H9 (cell line): ENCODE results near the gene MISP. TPM values are rescaled to one million over a fixed set of nuclear protein-coding genes. Genes with fewer than 3 reads are reported as not detected.

Experiments used
- DNase-seq: peaks from one replicate; pipeline ENCODE4 v3.0.0-alpha.2; 2017
- H2AFZ ChIP-seq: one replicate; pipeline ENCODE4 v1.6.1; 2013; ENCODE audit warnings: mild to moderate bottlenecking, low read length, control low read depth, moderate library complexity
- H2AK5ac ChIP-seq: 2 replicates; pipeline ENCODE4 v1.6.1; 2013; ENCODE audit warnings: low read length, control low read depth, mixed read lengths; ENCODE audit not compliant: insufficient read length
- H2BK120ac ChIP-seq: one replicate; pipeline ENCODE4 v1.6.1; 2013; ENCODE audit warnings: low read depth, mild to moderate bottlenecking, low read length, control low read depth, inconsistent platforms; ENCODE audit not compliant: poor library complexity, severe bottlenecking
- H2BK12ac ChIP-seq: 2 replicates; pipeline ENCODE4 v1.6.1; 2013; ENCODE audit warnings: low read length, control low read depth, mixed read lengths, low read depth; ENCODE audit not compliant: insufficient read length
- H2BK15ac ChIP-seq: 2 replicates; pipeline ENCODE4 v1.6.1; 2013; ENCODE audit warnings: low read depth, low read length, control low read depth
- H2BK20ac ChIP-seq: one replicate; pipeline ENCODE4 v1.6.1; 2013; ENCODE audit warnings: low read depth, mild to moderate bottlenecking, low read length, control low read depth, inconsistent platforms; ENCODE audit not compliant: poor library complexity, severe bottlenecking
- H2BK5ac ChIP-seq: 2 replicates; pipeline ENCODE4 v1.6.1; 2013; ENCODE audit warnings: low read length, control low read depth, mixed read lengths; ENCODE audit not compliant: insufficient read length
- H3K14ac ChIP-seq: 2 replicates; pipeline ENCODE4 v1.6.1; 2013; ENCODE audit warnings: low read length, control low read depth; ENCODE audit not compliant: insufficient read depth
- H3K18ac ChIP-seq: 2 replicates; pipeline ENCODE4 v1.6.1; 2013; ENCODE audit warnings: low read depth, mild to moderate bottlenecking, mixed read lengths, low read length, control low read depth; ENCODE audit not compliant: insufficient read length
- H3K23ac ChIP-seq: 2 replicates; pipeline ENCODE4 v1.6.1; 2013; ENCODE audit warnings: low read length, control low read depth, mixed read lengths, low read depth; ENCODE audit not compliant: insufficient read length
- H3K23me2 ChIP-seq: 2 replicates; pipeline ENCODE4 v1.6.1; 2013; ENCODE audit warnings: low read depth, mild to moderate bottlenecking, mixed read lengths, low read length, control low read depth; ENCODE audit not compliant: insufficient read length, poor library complexity, severe bottlenecking
- H3K27ac ChIP-seq: 2 replicates; pipeline ENCODE4 v1.5.1; 2013; ENCODE audit warnings: low read length, control low read depth, mixed read lengths, low read depth; ENCODE audit not compliant: insufficient read length
- H3K27me3 ChIP-seq: 2 replicates; pipeline ENCODE4 v1.6.1; 2013; ENCODE audit warnings: low read length, control low read depth, inconsistent platforms; ENCODE audit not compliant: insufficient read depth
- H3K4ac ChIP-seq: 2 replicates; pipeline ENCODE4 v1.6.1; 2013; ENCODE audit warnings: low read depth, mild to moderate bottlenecking, control low read depth, inconsistent platforms, low read length, moderate library complexity
- H3K4me1 ChIP-seq: 2 replicates; pipeline ENCODE4 v1.6.1; 2013; ENCODE audit warnings: low read length, control low read depth, inconsistent platforms; ENCODE audit not compliant: insufficient read depth
- H3K4me2 ChIP-seq: 2 replicates; pipeline ENCODE4 v1.6.1; 2013; ENCODE audit warnings: low read length, control low read depth, mixed read lengths; ENCODE audit not compliant: insufficient read length, insufficient read depth
- H3K56ac ChIP-seq: 2 replicates; pipeline ENCODE4 v1.6.1; 2013; ENCODE audit warnings: low read depth, mild to moderate bottlenecking, mixed read lengths, low read length, control low read depth; ENCODE audit not compliant: insufficient read length
- H3K79me1 ChIP-seq: 2 replicates; pipeline ENCODE4 v1.6.1; 2013; ENCODE audit warnings: low read depth, mild to moderate bottlenecking, moderate library complexity, low read length, control low read depth, inconsistent platforms; ENCODE audit not compliant: insufficient read depth, poor library complexity, severe bottlenecking
- H3K79me2 ChIP-seq: 2 replicates; pipeline ENCODE4 v1.6.1; 2013; ENCODE audit warnings: low read length, control low read depth, inconsistent platforms; ENCODE audit not compliant: insufficient read depth
- H3K9ac ChIP-seq: 2 replicates; pipeline ENCODE4 v1.6.1; 2013; ENCODE audit warnings: low read length, control low read depth, mixed read lengths; ENCODE audit not compliant: insufficient read length; ENCODE audit errors: extremely low read depth
- H3K9me3 ChIP-seq: one replicate; pipeline ENCODE4 v1.6.1; 2013; ENCODE audit warnings: low read depth, low read length, inconsistent platforms; ENCODE audit not compliant: control insufficient read depth
- H3T11ph ChIP-seq: one replicate; pipeline ENCODE4 v1.6.1; 2013; ENCODE audit warnings: mild to moderate bottlenecking, low read length, control low read depth, inconsistent platforms
- H4K20me1 ChIP-seq: one replicate; pipeline ENCODE4 v1.6.1; 2013; ENCODE audit not compliant: control insufficient read depth, insufficient read length, insufficient read depth
- H4K5ac ChIP-seq: 2 replicates; pipeline ENCODE4 v1.6.1; 2013; ENCODE audit warnings: low read depth, mild to moderate bottlenecking, mixed read lengths, low read length, control low read depth; ENCODE audit not compliant: insufficient read length
- H4K8ac ChIP-seq: replicated peaks from 2 replicates; pipeline ENCODE4 v1.6.1; 2013; ENCODE audit warnings: low read length, control low read depth, mixed read lengths, low read depth; ENCODE audit not compliant: insufficient read length
- H4K91ac ChIP-seq: 2 replicates; pipeline ENCODE4 v1.6.1; 2013; ENCODE audit warnings: low read depth, mild to moderate bottlenecking, moderate library complexity, mixed read lengths, low read length, control low read depth; ENCODE audit not compliant: insufficient read length
- H3K27ac Mint-ChIP-seq, 3 experiments: 2 replicates in 2 of 3; 3 replicates in 1 of 3; pipeline ENCODE4 v1.8.0; 2020 to 2021; ENCODE audit warnings: mixed read lengths in 3 of 3, mild to moderate bottlenecking in 1 of 3, moderate library complexity in 1 of 3
- H3K27me3 Mint-ChIP-seq: 2 replicates; pipeline ENCODE4 v1.8.0; 2021; ENCODE audit warnings: low read depth, mild to moderate bottlenecking, moderate library complexity, mixed read lengths
- H3K36me3 Mint-ChIP-seq, 3 experiments: 2 replicates in 2 of 3; 3 replicates in 1 of 3; pipeline ENCODE4 v1.8.0; 2020 to 2021; ENCODE audit warnings: low read depth in 3 of 3, mixed read lengths in 3 of 3; ENCODE audit not compliant: insufficient read depth in 1 of 3
- H3K4me1 Mint-ChIP-seq, 2 experiments: 2 replicates each; pipeline ENCODE4 v1.8.0; 2020; ENCODE audit warnings: mixed read lengths in 2 of 2
- H3K4me3 Mint-ChIP-seq, 2 experiments: 2 replicates in 1 of 2; 3 replicates in 1 of 2; pipeline ENCODE4 v1.8.0; 2020 to 2021; ENCODE audit warnings: mild to moderate bottlenecking in 2 of 2, mixed read lengths in 2 of 2, moderate library complexity in 1 of 2
- H3K9me3 Mint-ChIP-seq, 2 experiments: 2 replicates in 1 of 2; 3 replicates in 1 of 2; pipeline ENCODE4 v1.8.0; 2020; ENCODE audit warnings: mild to moderate bottlenecking in 2 of 2, mixed read lengths in 2 of 2, moderate library complexity in 1 of 2
- CTCF ChIP-seq: fragments of 200-600 bp; sonication (generic); conservative IDR thresholded peaks from 3 replicates; pipeline ENCODE4 v1.8.0; 2021; ENCODE audit warnings: antibody characterized with exemption, mild to moderate bottlenecking
- WGBS: extraction: QIAGEN DNeasy Blood & Tissue Kit; methylation state at CpG from one replicate; pipeline ENCODE4 v1.1.7; 2013; ENCODE audit warnings: missing lambda C conversion rate, low lambda C conversion rate, mixed read lengths; ENCODE audit not compliant: insufficient read length; ENCODE audit errors: extremely low coverage; 5-methylcytosine and 5-hydroxymethylcytosine counted together
- total RNA-seq: library from RNA; stranded (reverse); gene quantifications from 2 replicates; pipeline ENCODE4 v1.2.1, GENCODE V29; 2021

Gene MISP
- total RNA-seq, 1 experiment from 2014 or later, result 0.44 TPM

DNA sequence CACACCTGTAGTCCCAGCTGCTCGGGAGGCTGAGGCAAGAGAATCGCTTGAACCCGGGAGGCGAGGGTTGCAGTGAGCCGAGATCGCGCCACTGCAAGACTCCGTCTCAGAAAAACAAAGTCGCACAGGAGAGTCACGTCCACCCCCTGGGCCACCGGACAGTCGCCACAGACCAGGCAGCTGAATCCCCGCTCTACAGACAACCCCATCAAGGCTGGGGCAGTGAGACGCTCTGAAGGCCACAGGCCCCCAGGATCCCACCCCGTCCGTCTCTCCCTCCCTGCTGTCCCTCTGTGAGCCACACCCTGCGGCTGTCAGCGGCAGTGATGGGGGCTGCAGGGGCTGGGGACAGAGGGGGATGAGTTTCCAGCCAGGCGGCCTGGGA is 30.9 kb downstream of the MISP start:
- peak overlapping the region; percentile 32 for H3K27ac ChIP-seq
- no peak overlapping the region for H2AFZ ChIP-seq
- peak overlapping the region; percentile 68 for H2BK12ac ChIP-seq
- no peak overlapping the region for H2BK120ac ChIP-seq
- H2BK5ac ChIP-seq, result peak overlapping the region; percentile 43
- no peaks in the 10 kb centered on the region for H4K20me1 ChIP-seq
- H3K23me2 ChIP-seq, result peaks cover 16% of the 10 kb centered on the region
- peak overlapping the region; percentile 8 to 20; a peak in 2 of 5 replicates for H3K4me3 Mint-ChIP-seq
- peak overlapping the region; percentile 39 for H4K5ac ChIP-seq
- peaks cover 21 to 30% of the 10 kb centered on the region in 2 experiments for H3K4me1 Mint-ChIP-seq
- no peak for TF ChIP-seq CTCF
- no peak overlapping the region for H3T11ph ChIP-seq
- H2AK5ac ChIP-seq, result peak overlapping the region; percentile 56
- H3K23ac ChIP-seq, result no peak overlapping the region
- peaks cover 0 to 8% (median 7%) of the 10 kb centered on the region in 3 experiments; a peak in 4 of 7 replicates for H3K36me3 Mint-ChIP-seq
- 0 out of 2 replicates have a peak overlapping the region, but pooled peaks have one; percentile 39 for H3K4ac ChIP-seq
- H3K9me3 ChIP-seq, result no peaks in the 10 kb centered on the region
- no peaks in the 10 kb centered on the region for H3K9me3 Mint-ChIP-seq
- H3K27ac Mint-ChIP-seq, result peak overlapping the region in 2 of 3 experiments; percentile 44 to 96; a peak in 5 of 7 replicates
- peaks cover 4% of the 10 kb centered on the region for H3K27me3 Mint-ChIP-seq
- no peaks in the 10 kb centered on the region for H3K79me2 ChIP-seq
- peak overlapping the region; percentile 36 for H4K91ac ChIP-seq
- H3K9ac ChIP-seq, result no peak overlapping the region
- no peak overlapping the region for H3K56ac ChIP-seq
- no CpG with 5 or more reads among the region's 19 CpGs for WGBS
- H3K4me1 ChIP-seq, result no peaks in the 10 kb centered on the region; the same call in 1 of the 2 replicates
- H3K14ac ChIP-seq, result peak overlapping the region; percentile 90
- no peaks in the 10 kb centered on the region for H3K27me3 ChIP-seq
- no peaks in the 10 kb centered on the region for H3K79me1 ChIP-seq
- DNase-seq, result no peak
- no peak overlapping the region for H2BK20ac ChIP-seq
- peak overlapping the region; percentile 93 for H3K18ac ChIP-seq
- H3K4me2 ChIP-seq, result peak overlapping the region; percentile 38
- H4K8ac ChIP-seq, result peak overlapping the region; percentile 90
- H2BK15ac ChIP-seq, result no peak overlapping the region
